NAMALWA (cell line): ENCODE data around the gene PLEKHG4B.

Experiments used
- DNase-seq: peaks from one replicate; pipeline ENCODE4 v3.0.0-alpha.2; 2015; ENCODE audit warnings: low spot score

PLEKHG4B gene

DNA sequence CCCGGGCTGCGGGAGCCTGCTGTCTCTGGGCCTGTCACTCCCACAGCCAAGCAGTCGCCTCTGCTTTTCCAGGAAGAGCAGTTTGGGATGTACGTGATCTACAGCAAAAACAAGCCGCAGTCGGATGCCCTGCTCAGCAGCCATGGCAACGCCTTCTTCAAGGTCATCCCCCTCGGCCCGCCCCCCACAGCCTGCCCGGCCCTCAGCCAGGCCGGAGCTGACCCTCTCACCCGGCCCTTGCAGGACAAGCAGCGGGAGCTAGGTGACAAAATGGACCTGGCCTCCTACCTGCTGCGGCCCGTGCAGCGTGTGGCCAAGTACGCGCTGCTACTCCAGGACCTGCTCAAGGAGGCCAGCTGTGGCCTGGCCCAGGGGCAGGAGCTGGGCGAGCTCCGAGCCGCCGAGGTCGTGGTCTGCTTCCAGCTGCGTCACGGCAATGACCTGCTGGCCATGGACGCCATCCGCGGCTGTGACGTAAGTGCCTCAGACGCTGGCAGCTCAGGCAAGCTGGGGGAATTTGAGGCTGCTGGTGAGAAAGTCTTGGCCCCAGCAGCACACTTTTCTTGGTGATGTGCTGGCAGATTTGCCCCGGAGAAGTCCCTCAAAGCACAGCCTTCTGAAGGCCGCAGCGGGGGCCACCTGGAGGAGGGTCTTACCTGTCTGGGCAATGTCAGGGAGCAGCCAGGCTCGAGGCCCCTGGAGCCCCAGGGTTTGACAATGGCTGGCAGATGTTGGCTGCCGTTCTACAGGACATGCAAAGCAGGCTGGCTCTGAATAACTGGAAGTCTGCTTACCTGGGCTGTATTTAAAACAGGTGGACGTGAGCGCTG, 79.2 kb downstream of the PLEKHG4B start:
- DNase-seq, result no peak

DNA sequence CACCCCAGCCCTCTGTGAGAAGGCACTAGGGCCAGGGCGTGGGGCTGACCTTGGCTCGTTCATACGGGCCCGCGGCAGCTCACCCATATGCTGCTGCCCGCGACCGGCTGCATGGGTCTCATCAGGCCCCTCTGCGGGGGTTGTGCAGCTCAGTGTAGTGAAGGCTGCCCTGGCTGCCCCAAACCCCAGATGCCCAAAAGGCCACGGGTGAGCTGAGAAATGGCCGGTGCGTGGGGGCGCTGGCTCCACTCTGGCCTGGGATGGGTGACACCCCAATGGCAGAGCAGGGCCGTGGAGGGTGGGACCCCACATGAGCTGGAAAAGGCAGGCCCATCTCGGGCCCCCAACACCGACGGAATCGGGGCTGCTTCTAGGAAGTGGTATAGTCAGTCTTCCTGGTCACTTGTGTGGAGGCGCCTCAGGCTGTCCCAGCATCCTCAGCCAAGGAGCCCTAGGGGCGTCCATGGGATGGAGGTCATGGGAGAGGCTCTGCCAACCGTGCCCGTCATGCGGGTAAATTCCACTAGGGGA, 79.9 kb downstream of the PLEKHG4B start:
- DNase-seq, result no peak

DNA sequence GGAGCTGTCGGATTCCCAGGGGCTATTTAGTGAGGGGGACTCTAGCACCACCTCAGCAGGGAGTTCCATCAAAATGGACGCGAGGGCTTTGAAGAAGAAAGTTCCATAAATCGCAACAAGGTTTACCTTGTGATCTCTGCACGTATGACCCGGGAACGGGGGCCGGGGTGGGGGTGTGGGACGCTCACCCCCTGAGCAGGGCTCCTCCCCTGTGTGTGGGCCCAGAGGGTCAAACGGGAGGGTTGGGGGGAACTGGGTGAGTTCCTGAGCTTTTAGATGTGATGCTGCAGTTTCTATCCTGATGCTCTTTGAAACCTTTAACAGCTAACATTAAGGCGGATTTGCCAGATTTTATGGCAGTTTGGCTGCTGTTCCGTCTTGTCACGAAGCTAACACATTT, 80.5 kb downstream of the PLEKHG4B start:
- no peak for DNase-seq

DNA sequence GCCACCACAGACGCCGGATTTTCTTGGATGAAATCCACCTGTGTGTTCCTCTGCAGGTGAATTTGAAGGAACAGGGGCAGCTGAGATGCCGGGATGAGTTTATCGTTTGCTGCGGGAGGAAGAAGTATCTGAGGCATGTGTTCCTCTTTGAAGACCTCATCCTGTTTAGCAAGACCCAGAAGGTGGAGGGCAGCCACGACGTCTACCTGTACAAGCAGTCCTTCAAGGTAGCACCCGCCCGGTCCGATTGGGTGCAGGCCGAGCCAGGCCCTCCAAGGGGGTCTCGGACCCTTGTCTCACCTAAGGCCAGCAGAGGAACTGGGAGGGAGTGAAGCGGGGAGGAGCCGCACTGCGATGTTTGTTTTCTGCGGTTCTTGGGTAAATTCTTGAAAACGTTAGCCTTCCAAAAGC, 80.9 kb downstream of the PLEKHG4B start:
- no peak for DNase-seq

DNA sequence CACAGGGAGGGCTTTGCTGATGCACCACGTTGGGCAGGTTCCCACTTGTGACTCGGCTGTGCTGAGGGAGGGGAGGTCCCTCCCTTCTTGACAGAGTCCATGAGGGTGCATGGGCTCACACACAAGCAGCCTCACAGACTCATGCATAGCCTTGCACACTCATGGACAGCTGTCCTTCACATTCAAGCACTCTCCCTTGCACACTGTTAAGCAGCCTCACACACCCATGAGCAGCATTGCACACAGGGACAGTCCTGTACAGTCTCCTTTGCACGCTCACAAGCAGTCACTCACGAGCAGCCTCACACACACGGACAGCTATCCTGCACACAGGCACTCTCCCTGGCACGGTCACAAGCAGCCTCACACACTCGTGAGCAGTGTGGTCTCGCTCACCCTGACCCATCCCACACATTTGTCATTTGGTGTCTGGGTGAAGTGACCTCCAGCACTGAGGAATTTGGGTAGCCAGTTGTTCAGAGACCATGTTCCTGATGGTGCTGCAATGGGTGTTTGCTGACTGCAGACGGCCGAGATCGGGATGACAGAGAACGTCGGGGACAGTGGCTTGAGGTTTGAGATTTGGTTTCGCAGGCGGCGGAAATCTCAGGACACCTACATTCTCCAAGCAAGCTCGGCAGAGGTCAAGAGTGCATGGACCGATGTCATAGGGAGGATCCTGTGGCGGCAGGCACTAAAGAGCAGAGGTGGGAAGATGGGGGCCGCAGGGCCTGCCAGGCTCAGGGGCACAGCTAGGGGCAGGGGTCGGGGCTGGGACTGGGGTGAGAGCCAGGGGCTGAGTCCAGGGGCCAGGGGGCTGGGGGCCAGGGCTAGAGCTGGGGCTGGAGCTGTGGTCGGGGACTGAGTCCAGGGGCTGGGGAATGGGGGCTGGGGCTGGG, 81.7 kb downstream of the PLEKHG4B start:
- DNase-seq, result no peak

DNA sequence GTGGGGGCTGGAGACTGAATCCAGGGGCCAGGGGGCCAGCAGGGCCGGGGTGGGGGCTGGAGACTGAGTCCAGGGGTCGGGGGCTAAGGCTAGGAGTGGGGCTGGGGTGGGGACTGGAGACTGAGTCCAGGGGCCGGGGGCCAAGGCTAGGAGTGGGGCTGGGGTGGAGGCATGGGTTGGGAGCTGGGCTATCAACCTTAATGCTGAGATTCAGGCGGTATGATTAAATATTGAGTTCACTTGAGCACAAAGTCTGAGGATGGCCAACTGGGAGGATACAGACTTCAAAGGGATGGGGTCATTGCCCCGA, 82.3 kb downstream of the PLEKHG4B start:
- DNase-seq, result no peak

DNA sequence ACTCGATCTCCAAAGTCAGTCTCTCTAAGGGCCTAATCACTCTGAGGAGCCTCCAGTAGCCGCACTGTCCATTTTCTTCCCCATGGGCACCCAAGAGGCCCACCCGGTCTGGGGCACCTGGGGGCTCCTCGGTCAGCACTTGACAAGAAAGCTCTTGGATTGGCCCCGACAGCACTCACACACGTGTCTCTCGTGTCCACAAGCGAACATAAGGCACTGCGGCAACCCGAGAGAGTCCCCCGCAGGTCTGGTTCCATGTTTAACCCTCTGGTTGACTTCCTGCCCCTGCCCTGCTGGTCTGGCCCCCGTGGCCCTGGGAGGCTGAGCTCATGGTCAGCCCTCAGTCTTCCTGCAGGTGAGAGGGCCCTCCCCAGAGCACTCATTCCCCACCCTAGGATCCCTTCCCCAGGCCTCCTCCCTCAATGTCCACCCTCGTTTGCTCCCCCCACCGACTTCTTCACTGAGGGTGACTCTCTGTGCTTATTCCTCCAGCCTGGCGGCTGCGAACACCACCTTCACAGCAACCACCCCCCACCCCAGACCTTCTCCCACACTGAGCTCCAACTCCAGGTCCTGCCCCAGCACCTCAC, 83.0 kb downstream of the PLEKHG4B start:
- DNase-seq, result no peak

DNA sequence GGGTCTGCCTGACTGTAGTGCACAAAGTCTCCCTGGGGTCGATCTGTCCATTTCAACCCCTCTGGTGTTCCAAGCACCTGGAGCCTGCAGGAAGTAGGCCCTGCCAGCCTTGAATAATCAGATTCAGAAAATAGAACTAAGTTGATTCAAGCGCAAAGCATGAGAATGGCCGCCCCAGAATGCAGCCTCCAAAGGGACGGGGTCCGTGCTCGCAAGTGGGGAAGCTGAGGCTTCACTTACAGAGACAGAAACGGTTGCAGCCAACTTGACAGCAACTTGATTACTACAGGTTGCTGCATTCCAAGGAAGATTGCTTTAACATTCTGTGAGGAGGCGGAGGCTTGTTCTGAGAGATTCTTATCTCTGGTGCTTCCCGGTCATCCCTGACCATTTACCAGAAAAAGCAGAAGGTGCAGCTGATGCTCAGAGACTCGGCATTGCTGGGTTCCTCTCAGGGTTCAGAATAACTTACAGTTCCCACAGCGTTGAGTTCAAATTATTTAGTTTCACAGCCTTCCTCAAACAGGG, 84.4 kb downstream of the PLEKHG4B start:
- no peak for DNase-seq

DNA sequence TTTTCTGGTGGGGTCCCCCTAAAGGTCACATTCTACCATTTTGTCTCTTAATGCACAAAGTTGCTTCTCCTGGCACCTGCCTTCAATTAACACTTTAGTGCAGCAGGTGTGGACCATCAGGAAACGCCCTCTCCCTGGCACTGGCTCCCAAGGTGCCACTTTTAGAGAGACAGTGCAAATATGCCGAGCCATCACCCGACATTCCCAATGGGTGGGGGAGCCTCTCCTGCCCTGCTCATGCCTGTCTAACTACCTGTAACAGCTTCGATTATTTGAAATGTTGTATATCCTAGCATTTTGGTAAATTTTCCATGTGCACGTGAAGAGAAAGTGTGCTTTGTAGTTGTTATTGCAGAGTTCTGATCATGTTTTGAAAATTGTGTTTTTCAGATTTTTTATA, 86.1 kb downstream of the PLEKHG4B start:
- no peak for DNase-seq

DNA sequence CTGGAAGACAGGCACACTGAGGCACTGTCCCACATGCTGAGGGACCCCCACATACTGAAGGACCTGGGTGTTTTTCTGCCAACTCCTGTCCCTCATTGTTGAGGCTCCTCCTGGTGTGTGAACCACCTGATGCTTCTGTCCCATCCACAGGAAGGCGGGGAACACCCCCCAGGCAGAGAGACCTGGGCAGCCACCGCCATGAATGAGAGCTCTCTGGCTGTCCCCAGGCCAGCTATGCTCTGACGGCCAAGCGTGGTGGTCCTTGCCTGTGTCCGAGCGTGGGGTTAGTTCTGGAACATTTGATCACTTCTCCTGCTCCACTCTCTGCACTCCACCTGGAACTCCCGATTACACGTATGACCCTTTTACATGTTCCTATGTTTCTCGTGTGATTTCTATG, 87.4 kb downstream of the PLEKHG4B start:
- no peak for DNase-seq

DNA sequence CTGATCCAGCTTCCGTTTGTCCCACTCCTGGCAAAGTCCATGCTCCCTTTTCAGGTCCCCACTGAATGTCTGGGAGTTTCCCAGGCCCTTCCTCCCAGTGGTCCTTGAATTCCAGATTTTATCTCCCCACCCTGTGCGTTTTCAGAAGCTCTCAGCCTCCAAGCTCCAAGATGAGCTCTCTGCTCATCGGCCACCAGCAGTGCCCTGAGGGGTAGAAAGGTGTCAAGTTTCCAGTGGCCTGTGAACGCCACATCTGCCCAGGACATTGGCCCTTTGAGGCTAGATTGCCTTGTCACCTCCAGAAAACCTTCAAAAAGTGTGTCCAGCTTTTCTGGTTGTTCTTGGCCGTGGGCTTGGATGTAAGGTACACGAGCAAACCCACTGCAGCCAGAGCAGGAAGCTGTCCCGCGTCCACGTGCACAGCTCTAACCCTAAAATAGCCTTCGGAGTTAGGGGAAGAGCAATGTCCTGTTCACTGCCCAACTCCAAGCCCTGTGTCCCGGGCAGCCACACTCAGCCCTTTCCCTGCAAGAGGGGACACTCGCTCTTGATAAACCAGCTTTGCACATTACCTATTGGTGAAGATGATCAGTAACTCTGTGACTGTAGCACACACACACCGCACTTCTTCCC, 88.4 kb downstream of the PLEKHG4B start:
- no peak for DNase-seq

DNA sequence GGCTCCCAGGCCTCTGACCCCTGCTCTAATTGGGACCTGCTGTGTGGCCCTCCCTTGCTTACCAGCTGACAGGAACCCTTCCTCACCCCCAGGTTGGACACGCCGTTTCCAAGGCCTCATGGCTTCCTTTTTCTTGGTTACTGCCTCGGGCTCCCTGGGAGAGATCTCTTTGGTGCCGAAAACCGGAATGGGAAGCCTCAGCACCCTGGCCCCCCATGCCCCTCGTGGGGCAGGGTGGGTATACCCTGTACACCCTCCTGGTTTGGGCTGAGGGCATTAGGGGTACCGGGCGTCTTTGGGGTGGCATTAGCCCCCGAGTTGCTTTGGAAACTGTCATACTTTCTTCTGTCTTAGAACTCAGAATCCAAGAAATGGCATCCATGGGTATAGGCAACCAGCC, 89.2 kb downstream of the PLEKHG4B start:
- no peak for DNase-seq

DNA sequence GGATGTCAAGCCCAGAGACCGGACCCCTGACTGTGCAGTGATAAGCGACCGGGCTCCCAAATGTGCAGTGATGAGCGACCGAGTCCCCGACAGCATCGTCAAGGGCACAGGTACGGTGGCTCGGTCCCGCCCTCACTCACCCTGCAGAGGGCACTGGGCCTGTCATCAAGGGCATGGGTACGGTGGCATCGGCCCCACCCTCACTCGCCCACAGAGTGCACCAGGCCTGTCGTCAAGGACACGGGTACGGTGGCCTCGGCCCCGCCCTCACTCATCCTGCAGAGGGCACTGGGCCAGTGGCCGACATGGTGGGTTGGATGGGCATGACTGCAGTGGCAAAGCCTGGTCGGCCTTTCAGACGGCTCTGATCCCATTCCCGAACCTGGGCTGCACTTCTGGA, 89.6 kb downstream of the PLEKHG4B start:
- no peak for DNase-seq

DNA sequence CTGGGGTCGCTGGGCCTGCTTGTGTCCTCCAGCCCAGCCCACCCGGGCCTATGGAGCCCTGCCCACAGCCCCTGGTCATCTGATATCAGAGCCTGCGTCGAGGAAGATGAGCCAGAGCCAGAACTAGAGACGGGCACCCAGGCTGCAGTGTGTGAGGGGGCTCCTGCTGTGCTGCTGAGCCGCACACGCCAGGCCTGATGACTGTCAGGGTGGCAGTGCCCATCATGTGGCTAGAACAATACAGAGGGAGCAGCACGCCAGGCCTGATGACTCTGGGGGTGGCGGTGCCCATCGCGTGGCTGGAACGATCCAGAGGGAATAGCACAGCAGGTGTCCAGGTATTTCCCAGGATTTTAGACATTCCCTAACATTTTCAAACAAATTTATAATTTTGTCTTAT, 90.2 kb downstream of the PLEKHG4B start:
- no peak for DNase-seq

DNA sequence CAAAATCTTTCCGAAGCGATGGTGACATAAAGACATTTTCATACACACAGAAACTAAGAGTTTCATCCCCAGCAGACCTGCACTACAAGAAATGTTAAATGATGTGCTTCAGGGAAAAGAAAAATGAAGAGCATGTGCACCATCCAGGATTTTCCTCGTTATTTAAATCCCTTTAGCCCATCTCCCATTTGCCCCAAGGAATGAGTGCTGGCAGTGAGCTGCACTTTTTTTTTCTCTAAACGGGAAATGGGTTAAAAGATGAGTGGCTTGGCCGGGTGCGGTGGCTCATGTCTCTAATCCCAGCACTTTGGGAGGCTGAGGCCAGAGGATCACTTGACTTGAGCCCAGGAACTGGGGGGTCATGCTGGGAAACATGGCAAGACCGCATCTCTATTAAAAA, 92.5 kb downstream of the PLEKHG4B start:
- no peak for DNase-seq

DNA sequence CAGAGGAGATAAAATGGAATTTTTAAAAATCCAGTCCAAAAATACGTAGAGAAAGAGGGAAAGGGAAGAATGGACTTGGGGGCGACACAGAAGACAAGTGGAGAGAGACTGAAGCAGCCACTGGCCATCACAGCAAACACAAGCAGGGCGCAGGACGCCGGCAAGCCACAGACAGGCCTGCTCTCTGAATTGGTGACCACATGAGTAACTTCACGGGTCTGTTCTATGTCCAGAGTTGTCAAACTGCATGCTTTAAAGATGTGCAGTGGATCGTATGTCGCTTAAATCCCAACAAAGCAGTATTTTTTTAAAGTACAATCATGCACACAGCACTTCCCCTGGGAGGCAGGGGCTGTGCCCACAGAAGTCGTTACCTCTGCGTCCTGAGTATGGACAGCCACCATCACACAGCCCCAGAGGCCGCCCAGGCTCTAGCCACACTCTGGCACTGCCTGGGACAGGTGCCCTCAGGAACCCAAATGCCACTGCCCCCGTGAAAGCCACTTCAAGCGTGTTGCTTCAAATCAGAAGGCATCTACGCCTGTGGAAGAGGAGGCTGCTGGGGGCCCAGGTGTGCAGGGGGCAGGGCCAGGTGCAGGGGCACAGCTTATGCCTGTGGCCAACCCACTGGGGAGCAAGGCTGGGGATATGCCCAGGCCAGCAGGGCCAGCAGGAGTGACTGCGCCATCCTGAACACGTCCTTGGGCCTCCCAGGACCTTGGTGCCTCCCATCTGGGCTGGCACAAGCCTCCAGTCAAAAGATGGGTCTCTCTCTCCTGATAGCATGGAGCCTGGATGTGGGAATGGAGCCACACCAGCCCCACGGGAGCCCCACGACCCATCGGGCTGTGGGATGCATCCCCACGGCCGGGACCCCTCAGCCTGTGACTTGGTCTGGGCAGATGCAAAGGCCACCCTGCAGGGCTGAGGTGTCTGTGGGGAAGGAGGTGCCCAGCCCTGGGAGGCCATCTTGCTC, 93.4 kb downstream of the PLEKHG4B start:
- DNase-seq, result no peak

DNA sequence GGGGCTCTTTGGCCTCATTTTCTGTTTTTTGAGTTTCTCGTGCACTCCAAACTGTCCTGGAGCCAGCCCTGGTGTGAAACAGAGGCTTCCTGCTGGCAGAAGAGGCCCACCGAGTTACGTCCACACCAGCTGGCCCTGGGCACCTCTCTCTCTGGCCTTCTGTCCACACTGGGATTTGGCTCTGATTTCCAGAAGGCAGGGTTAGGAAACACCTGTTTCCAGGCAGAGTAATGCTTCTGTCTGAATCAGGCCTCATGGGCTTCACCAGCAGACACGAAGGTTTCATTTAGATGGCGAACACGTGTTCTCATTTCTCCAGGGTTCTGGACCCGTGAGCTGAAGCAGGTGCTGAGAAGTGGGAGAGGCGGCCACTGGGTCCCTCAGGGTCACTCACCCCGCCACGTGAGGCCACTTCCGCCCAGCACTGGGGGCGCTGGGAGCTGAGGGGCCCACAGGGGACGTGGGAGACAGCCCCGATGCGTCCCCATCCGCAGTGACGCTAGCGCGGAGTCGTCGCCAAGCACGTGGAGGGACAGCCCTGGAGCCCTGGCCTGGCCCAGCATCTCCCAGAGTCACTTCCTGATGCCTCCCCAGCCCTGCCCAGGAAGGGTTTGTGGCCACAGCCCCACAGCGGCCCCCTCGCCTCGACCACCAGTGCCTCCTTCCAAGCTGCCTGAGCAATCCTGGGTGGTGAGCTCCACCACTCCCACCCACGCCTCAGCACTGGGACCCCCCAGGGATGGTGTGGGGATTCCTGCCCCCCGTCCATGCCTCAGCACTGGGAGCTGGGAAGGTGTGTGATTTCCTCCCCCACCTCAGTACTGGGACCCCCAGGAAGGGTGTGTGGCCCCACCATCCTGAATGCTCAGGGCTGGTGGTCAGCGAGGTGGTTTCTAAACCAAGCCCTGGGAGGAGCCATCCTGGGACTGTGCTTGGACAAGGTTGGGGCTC, 94.4 kb downstream of the PLEKHG4B start:
- DNase-seq, result no peak

DNA sequence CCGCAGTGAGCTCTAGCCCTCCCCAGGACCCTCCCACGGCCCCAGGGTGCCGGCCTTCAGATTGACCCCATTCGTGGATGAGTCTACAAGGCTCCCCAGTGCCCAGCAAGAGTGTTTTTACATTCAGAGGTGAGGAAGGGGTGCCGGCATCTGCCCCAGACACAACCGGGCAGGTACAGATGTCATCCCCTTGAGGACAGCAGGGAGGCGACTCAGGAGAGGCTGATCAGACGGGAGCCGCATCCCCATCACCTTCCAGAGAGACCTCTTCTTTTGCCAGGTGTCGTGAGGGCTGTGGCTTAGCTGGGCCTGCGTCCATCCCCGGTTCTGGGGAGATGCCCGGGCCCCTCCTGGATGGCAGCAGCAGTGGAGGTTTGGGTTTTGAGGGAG, 95.1 kb downstream of the PLEKHG4B start:
- DNase-seq, result no peak

DNA sequence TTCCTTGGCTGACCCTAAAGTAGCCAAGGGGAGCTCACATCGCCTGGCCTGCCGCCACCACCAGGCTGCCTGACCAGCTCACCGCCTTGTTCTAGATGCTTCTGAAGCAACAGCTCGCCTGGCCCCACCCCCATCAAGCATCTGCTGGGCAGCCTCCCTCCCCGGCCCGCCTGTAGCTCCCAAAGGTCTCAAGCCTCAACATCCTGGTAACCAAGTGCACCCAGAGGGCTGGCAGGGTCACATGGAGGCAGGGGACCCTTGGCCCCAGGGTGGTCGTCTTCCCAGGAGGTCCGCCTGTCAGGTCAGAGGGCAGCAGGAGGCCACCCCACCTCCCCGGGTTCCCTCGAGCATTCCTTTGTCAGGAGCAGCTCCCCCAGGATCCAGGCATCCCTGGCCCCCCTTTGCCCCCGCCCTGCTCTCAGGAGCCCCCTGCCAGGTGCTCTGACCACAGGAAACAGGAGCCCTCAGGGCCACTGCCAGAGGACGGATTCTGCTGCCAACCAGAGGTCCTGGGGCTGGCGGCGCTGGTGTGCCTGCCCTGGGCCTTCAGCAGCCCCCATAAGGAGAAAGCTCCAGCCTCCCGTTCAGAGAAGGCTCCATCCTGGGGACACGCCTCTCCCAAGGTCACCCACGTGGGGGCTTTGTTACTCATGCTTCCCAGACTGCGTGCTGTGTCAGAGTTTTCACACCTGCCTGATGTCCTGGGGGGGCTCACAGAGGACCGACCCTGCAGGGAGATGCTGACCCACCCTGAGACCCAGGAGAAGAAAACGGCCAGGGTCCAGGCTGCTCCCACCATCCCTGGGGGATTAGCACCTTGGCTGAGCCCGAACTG, 95.9 kb downstream of the PLEKHG4B start:
- no peak for DNase-seq
